Neutrophil (primary cell): Measurements from ENCODE around the gene ARL6IP4.

Experiments used
- H3K27ac ChIP-seq: fragments of 200-600 bp; sonication (generic); 2 replicates; pipeline ENCODE4 v1.5.1; 2016; ENCODE audit warnings: mild to moderate bottlenecking, moderate library complexity
- H3K27me3 ChIP-seq: fragments of 200-600 bp; sonication (generic); 2 replicates; pipeline ENCODE4 v1.6.0; 2016; ENCODE audit warnings: mild to moderate bottlenecking
- H3K36me3 ChIP-seq: fragments of 200-600 bp; sonication (generic); 2 replicates; pipeline ENCODE4 v1.5.1; 2017
- H3K4me1 ChIP-seq, 2 experiments: fragments of 200-600 bp in 1 of 2; sonication (generic) in 1 of 2; 1 replicate in 1 of 2; 2 replicates in 1 of 2; pipeline versions ENCODE4 v1.5.1 to v1.6.1; 2013 to 2016; ENCODE audit warnings: low read depth in 1 of 2, low read length in 1 of 2, mild to moderate bottlenecking in 1 of 2, moderate library complexity in 1 of 2; ENCODE audit not compliant: control insufficient read depth in 1 of 2, insufficient read depth in 1 of 2
- H3K4me3 ChIP-seq, 2 experiments: fragments of 200-600 bp in 1 of 2; sonication (generic) in 1 of 2; 1 replicate in 1 of 2; 2 replicates in 1 of 2; pipeline ENCODE4 v1.5.1; 2013 to 2016; ENCODE audit warnings: low read depth in 1 of 2, low read length in 1 of 2, mild to moderate bottlenecking in 1 of 2, moderate library complexity in 1 of 2
- H3K9me3 ChIP-seq: fragments of 200-600 bp; sonication (generic); 2 replicates; pipeline ENCODE4 v1.5.1; 2016
- CTCF ChIP-seq: fragments of 200-600 bp; sonication (generic); IDR thresholded peaks from 2 replicates; pipeline ENCODE4 v1.5.1; 2016; ENCODE audit warnings: antibody characterized with exemption

ARL6IP4 gene

DNA sequence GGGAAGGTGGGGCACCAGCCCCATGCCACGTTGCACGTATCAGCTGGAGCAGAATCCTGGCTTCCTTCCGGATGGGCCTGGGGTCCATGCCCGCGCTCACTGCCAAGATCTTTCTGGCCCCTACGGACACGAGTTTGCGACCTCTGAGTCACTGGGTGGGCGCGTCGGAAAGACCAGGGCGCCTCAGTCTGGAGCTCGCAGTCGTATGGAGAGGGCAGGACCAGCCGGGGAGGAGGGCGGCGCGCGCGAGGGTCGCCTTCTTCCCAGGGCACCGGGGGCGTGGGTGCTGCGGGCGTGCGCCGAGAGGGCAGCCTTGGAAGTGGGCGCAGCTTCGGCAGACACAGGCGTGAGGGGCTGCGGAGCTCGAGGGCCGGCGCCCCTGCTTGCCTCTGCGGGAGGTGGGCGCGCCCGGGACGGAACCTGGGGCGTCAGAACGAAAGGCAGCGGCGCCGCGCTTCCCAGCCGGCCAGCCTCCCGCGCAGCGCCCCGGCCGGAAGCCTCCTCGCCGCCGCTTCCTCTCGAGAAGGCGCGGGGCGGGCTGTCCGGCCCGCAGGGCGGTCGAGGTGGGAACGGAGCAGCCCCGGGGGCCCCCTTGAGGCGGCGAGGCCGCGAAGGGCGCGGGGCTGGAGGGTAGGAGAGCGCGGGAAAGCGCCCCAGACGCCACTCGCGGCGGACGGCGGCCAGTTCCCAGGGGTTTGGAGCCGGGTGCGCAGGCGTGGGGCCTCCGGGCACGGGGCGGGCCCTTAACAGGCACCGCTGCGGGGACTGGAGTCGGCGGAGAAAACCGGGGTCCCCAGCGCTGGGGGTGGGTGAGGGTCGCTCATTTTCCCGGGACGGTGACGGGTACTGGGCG is at the start of gene ARL6IP4:
ARL6IP4 (plus strand) TSS at position 499 of the 853 bp plus-strand sequence. CDS start 459 bp downstream, outside the sequence.
- Histone ChIP-seq H3K4me1 (peaks cover 57 to 75% of the 10 kb centered on the region in 2 experiments), H3K4me3 (peak within 1 kb of the TSS; percentile 80 to 95), H3K27ac (peak within 1 kb of the TSS; percentile 88), H3K27me3 (no peaks in the 10 kb centered on the region), H3K36me3 (peaks cover 38% of the 10 kb centered on the region), H3K9me3 (no peaks in the 10 kb centered on the region)
- no peak for TF ChIP-seq CTCF

DNA sequence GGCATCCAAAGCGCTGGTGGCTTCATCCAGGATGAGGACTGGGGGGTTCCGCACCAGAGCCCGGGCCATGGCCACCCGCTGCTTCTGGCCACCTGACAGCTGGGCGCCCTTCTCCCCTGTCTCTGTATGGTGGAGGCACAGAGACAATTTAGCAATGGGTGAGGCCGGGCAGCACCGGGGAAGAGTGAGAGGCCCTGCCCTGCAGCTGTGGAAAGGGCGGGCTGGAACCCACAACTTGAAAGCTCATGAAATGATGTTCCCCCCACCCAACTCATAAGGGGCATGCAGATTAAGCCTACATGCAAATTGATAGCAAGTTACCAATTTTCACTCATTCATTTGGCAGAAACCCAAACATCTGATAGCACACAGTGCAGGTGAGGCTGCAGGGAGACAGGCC is 48.3 kb upstream of the ARL6IP4 start:
- no peak for TF ChIP-seq CTCF
- H3K27me3 ChIP-seq, result no peaks in the 10 kb centered on the region
- H3K9me3 ChIP-seq, result no peaks in the 10 kb centered on the region
- no peaks in the 10 kb centered on the region for H3K36me3 ChIP-seq
- H3K27ac ChIP-seq, result no peak overlapping the region
- peaks cover 7 to 8% of the 10 kb centered on the region in 2 experiments for H3K4me1 ChIP-seq
- no peak overlapping the region for H3K4me3 ChIP-seq

- Histone ChIP-seq H3K4me1 (no peaks in the 10 kb centered on the region), H3K4me3 (no peak overlapping the region), H3K27me3 (no peaks in the 10 kb centered on the region), H3K27ac (no peak overlapping the region), H3K36me3 (no peaks in the 10 kb centered on the region), H3K9me3 (no peaks in the 10 kb centered on the region)
- no peak for TF ChIP-seq CTCF
These were observed 45.8 kb upstream of the ARL6IP4 start for GRCh38 chr12:122934722-122935121.

- no peak overlapping the region for H3K4me3 ChIP-seq
- no peaks in the 10 kb centered on the region for H3K36me3 ChIP-seq
- H3K9me3 ChIP-seq, result no peaks in the 10 kb centered on the region
- H3K27me3 ChIP-seq, result no peaks in the 10 kb centered on the region
- no peak for TF ChIP-seq CTCF
- H3K4me1 ChIP-seq, result no peaks in the 10 kb centered on the region
- no peak overlapping the region for H3K27ac ChIP-seq
These were observed 45.2 kb upstream of the ARL6IP4 start for GRCh38 chr12:122935318-122935717.

GRCh38 chr12:122937622-122938091 is 42.8 kb upstream of the ARL6IP4 start:
- Histone ChIP-seq H3K4me1 (no peaks in the 10 kb centered on the region), H3K4me3 (no peak overlapping the region), H3K27me3 (no peaks in the 10 kb centered on the region), H3K27ac (no peak overlapping the region), H3K9me3 (no peaks in the 10 kb centered on the region), H3K36me3 (no peaks in the 10 kb centered on the region)
- no peak for TF ChIP-seq CTCF
